ENCODE data around the gene ZMYND8.
"Not testable (repeated sequence)": the region's sequence is repeated elsewhere in the genome, so short reads cannot be mapped to it uniquely, and the experiment has no call there.

ZMYND8 gene

GRCh38 chr20:47310729-47311128, 45.8 kb downstream of the ZMYND8 start:
- no peak for DNase-seq (ENCODE audit: low spot score)

GRCh38 chr20:47309806-47310426, 46.6 kb downstream of the ZMYND8 start:
- DNase-seq (ENCODE audit: low spot score): no peak

GRCh38 chr20:47309394-47309793, 47.1 kb downstream of the ZMYND8 start:
- DNase-seq (ENCODE audit: low spot score): no peak

GRCh38 chr20:47307569-47307968, 48.9 kb downstream of the ZMYND8 start:
- not testable (repeated sequence) for DNase-seq (ENCODE audit: low spot score)

- no peak for DNase-seq (ENCODE audit: low spot score)
Measured at GRCh38 chr20:47306755-47307370, 49.6 kb downstream of the ZMYND8 start.

GRCh38 chr20:47306095-47306494, 50.4 kb downstream of the ZMYND8 start:
- no peak for DNase-seq (ENCODE audit: low spot score)

GRCh38 chr20:47305667-47306066, 50.8 kb downstream of the ZMYND8 start:
- no peak for DNase-seq (ENCODE audit: low spot score)

GRCh38 chr20:47304287-47304686, 52.2 kb downstream of the ZMYND8 start:
- DNase-seq (ENCODE audit: low spot score): no peak

GRCh38 chr20:47303736-47304135, 52.8 kb downstream of the ZMYND8 start:
- DNase-seq (ENCODE audit: low spot score): no peak

GRCh38 chr20:47300071-47300470, 56.4 kb downstream of the ZMYND8 start:
- DNase-seq (ENCODE audit: low spot score): no peak

- no peak for DNase-seq (ENCODE audit: low spot score)
Measured at GRCh38 chr20:47298624-47299023, 57.9 kb downstream of the ZMYND8 start.

GRCh38 chr20:47297746-47298145, 58.8 kb downstream of the ZMYND8 start:
- no peak for DNase-seq (ENCODE audit: low spot score)

GRCh38 chr20:47296950-47297349, 59.5 kb downstream of the ZMYND8 start:
- no peak for DNase-seq (ENCODE audit: low spot score)

- no peak for DNase-seq (ENCODE audit: low spot score)
Measured at GRCh38 chr20:47295921-47296426, 60.5 kb downstream of the ZMYND8 start.

- no peak for DNase-seq (ENCODE audit: low spot score)
Measured at GRCh38 chr20:47295129-47295813, 61.2 kb downstream of the ZMYND8 start.

- DNase-seq (ENCODE audit: low spot score): no peak
Measured at GRCh38 chr20:47293631-47294030, 62.9 kb downstream of the ZMYND8 start.

- DNase-seq (ENCODE audit: low spot score): no peak
Measured at GRCh38 chr20:47292581-47292980, 63.9 kb downstream of the ZMYND8 start.

GRCh38 chr20:47290666-47291430, 65.7 kb downstream of the ZMYND8 start:
- no peak for DNase-seq (ENCODE audit: low spot score)

GRCh38 chr20:47290008-47290407, 66.5 kb downstream of the ZMYND8 start:
- no peak for DNase-seq (ENCODE audit: low spot score)

GRCh38 chr20:47289096-47289495, 67.4 kb downstream of the ZMYND8 start:
- DNase-seq (ENCODE audit: low spot score): no peak

- DNase-seq (ENCODE audit: low spot score): not testable (repeated sequence)
Measured at GRCh38 chr20:47288530-47288929, 68.0 kb downstream of the ZMYND8 start.

- DNase-seq (ENCODE audit: low spot score): no peak
Measured at GRCh38 chr20:47287609-47288144, 68.8 kb downstream of the ZMYND8 start.

Measured in hepatic stellate cell (primary cell).